Smooth muscle cell (in vitro differentiated cells): ENCODE measurements around the gene ANKRD7. TPM values are rescaled to one million over a fixed set of nuclear protein-coding genes. Genes with fewer than 3 reads are reported as not detected.

ENCODE experiments used
- DNase-seq: peaks from one replicate; lab custom pipeline; 2025; ENCODE audit not compliant: unreplicated experiment; lab: John Stamatoyannopoulos, UW
- H2AFZ ChIP-seq: fragments of 200-600 bp; sonication (generic); 2 replicates; pipeline ENCODE4 v1.6.0; 2016; ENCODE audit warnings: antibody characterized with exemption, low read depth, mild to moderate bottlenecking
- H3F3A ChIP-seq: fragments of 200-600 bp; sonication (generic); 2 replicates; pipeline ENCODE4 v1.6.0; 2017; ENCODE audit warnings: antibody characterized with exemption, low read depth
- H3K27ac ChIP-seq: fragments of 200-600 bp; sonication (generic); 2 replicates; pipeline ENCODE4 v1.5.1; 2016; ENCODE audit warnings: low read depth, mild to moderate bottlenecking
- H3K27me3 ChIP-seq: fragments of 200-600 bp; sonication (generic); 2 replicates; pipeline ENCODE4 v1.6.1; 2016; ENCODE audit warnings: low read depth, mild to moderate bottlenecking
- H3K36me3 ChIP-seq: fragments of 200-600 bp; sonication (generic); 2 replicates; pipeline ENCODE4 v1.5.1; 2016; ENCODE audit warnings: low read depth
- H3K4me1 ChIP-seq: fragments of 200-600 bp; sonication (generic); 2 replicates; pipeline ENCODE4 v1.5.1; 2016; ENCODE audit warnings: low read depth
- H3K4me2 ChIP-seq: fragments of 200-600 bp; sonication (generic); 2 replicates; pipeline ENCODE4 v1.6.0; 2016; ENCODE audit warnings: mild to moderate bottlenecking
- H3K4me3 ChIP-seq: fragments of 200-600 bp; sonication (generic); 2 replicates; pipeline ENCODE4 v1.5.1; 2016; ENCODE audit warnings: mild to moderate bottlenecking
- H3K79me2 ChIP-seq: fragments of 200-600 bp; sonication (generic); 2 replicates; pipeline ENCODE4 v1.6.0; 2016; ENCODE audit warnings: low read depth, mild to moderate bottlenecking
- H3K9ac ChIP-seq: fragments of 200-600 bp; sonication (generic); 2 replicates; pipeline ENCODE4 v1.6.0; 2016; ENCODE audit warnings: low read depth
- H3K9me3 ChIP-seq: fragments of 200-600 bp; sonication (generic); replicated peaks from 2 replicates; pipeline ENCODE4 v1.5.1; 2016; ENCODE audit warnings: low read depth
- H4K20me1 ChIP-seq: fragments of 200-600 bp; sonication (generic); 2 replicates; pipeline ENCODE4 v1.6.0; 2016; ENCODE audit warnings: low read depth
- WGBS: methylation state at CpG from one replicate; pipeline ENCODE4 v1.1.7; 2016; ENCODE audit warnings: low lambda C conversion rate; 5-methylcytosine and 5-hydroxymethylcytosine counted together
- polyA plus RNA-seq: library from polyadenylated mRNA; unstranded; fragments of >200 nt; fragmentation: Nextera tagmentation; extraction: Ambion mirVana; gene quantifications from 2 replicates; pipeline ENCODE4 v1.2.1, GENCODE V29; 2016
- total RNA-seq: library from RNA; depleted of rRNA; stranded (reverse); fragments of >200 nt; gene quantifications from 2 replicates; pipeline ENCODE4 v1.2.3, GENCODE V29; 2014
- TF ChIP-seq, protein P1 (sequence below): fragments of 200-600 bp; sonication (generic); IDR thresholded peaks from 2 replicates; pipeline ENCODE4 v1.5.1; 2017; ENCODE audit warnings: borderline replicate concordance, mild to moderate bottlenecking, antibody characterized with exemption; ENCODE audit not compliant: insufficient read depth, poor library complexity, severe bottlenecking

Gene ANKRD7
- total and polyA plus RNA-seq, 2 experiments from 2014 or later: 0.34 TPM; not detected in 1

- no peaks in the 10 kb centered on the region for H3F3A ChIP-seq
- no peak overlapping the region for H2AFZ ChIP-seq
- no peak overlapping the region for H3K9ac ChIP-seq
- H3K9me3 ChIP-seq: no peaks in the 10 kb centered on the region
- TF ChIP-seq, protein P1, sequence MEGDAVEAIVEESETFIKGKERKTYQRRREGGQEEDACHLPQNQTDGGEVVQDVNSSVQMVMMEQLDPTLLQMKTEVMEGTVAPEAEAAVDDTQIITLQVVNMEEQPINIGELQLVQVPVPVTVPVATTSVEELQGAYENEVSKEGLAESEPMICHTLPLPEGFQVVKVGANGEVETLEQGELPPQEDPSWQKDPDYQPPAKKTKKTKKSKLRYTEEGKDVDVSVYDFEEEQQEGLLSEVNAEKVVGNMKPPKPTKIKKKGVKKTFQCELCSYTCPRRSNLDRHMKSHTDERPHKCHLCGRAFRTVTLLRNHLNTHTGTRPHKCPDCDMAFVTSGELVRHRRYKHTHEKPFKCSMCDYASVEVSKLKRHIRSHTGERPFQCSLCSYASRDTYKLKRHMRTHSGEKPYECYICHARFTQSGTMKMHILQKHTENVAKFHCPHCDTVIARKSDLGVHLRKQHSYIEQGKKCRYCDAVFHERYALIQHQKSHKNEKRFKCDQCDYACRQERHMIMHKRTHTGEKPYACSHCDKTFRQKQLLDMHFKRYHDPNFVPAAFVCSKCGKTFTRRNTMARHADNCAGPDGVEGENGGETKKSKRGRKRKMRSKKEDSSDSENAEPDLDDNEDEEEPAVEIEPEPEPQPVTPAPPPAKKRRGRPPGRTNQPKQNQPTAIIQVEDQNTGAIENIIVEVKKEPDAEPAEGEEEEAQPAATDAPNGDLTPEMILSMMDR: no peak
- H3K27ac ChIP-seq: no peak overlapping the region
- no peaks in the 10 kb centered on the region for H3K36me3 ChIP-seq
- no peak overlapping the region for H3K4me2 ChIP-seq
- 99% methylated on average over 3 of the region's 3 CpGs for WGBS
- H3K4me3 ChIP-seq: no peak overlapping the region
- no peaks in the 10 kb centered on the region for H4K20me1 ChIP-seq
- H3K4me1 ChIP-seq: no peaks in the 10 kb centered on the region
- no peak for DNase-seq
- H3K27me3 ChIP-seq: no peaks in the 10 kb centered on the region
- H3K79me2 ChIP-seq: no peaks in the 10 kb centered on the region
Observed at GRCh38 chr7:118214833-118215182, 9.7 kb upstream of the ANKRD7 start.

- 79% methylated on average over 1 of the region's 1 CpG for WGBS
Observed at GRCh38 chr7:118217210-118217619, 7.3 kb upstream of the ANKRD7 start.

DNA sequence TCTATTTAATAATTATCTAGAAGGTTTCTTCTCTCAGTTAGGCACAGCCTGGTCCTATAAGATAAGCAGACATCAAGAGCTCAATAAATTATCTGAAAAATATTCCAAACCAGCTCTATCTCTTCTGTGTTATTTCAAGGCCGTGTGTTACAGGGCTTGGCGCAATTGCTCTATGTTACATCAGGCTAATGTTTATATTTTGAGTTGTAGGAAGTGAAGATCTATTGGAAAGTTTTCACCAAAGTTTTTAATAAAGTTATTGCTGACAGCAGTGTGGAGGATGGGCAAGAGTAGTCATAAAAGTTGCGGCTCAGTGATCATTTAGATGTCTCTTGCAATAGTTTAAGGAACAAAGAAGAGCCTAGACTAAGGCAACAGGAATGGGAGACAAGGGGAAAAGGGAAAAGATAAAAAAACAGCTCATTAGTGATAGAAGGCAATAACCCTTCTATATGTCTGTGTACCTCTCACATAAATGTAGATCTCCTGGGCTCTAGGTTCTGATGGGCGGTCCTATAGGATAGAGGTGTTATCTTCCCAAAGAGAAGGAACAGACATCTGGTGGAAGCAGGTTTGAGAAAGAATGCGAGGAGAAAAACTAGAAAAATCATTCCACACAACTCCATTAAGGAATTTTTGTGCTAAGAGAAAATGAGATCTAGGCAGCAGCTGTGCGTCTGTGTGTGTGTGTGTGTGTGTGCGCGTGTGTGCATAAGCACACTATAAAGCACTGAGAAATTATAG lies 5.9 kb upstream of the ANKRD7 start:
- H2AFZ ChIP-seq: peak overlapping the region; percentile 71

More at GRCh38 chr7:118217210-118217619, 7.3 kb upstream of the ANKRD7 start:
- Histone ChIP-seq H3K27ac (no peak overlapping the region), H3K4me2 (no peak overlapping the region), H3K4me3 (no peak overlapping the region), H3K36me3 (no peaks in the 10 kb centered on the region), H3K9me3 (no peaks in the 10 kb centered on the region), H3K79me2 (no peaks in the 10 kb centered on the region), H4K20me1 (no peaks in the 10 kb centered on the region), H3K27me3 (no peaks in the 10 kb centered on the region), H3F3A (no peaks in the 10 kb centered on the region), H3K4me1 (no peaks in the 10 kb centered on the region), H3K9ac (no peak overlapping the region), H2AFZ (no peak overlapping the region)
- TF ChIP-seq, protein P1: no peak
- no peak for DNase-seq

More for the DNA sequence above, 5.9 kb upstream of the ANKRD7 start:
- H3K9me3 ChIP-seq: no peaks in the 10 kb centered on the region
- H3K4me3 ChIP-seq: no peak overlapping the region
- 74% methylated on average over 8 of the region's 8 CpGs for WGBS
- no peak overlapping the region for H3K9ac ChIP-seq
- no peaks in the 10 kb centered on the region for H3K79me2 ChIP-seq
- H3K27ac ChIP-seq: no peak overlapping the region
- H3F3A ChIP-seq: no peaks in the 10 kb centered on the region
- H3K4me2 ChIP-seq: no peak overlapping the region
- H3K27me3 ChIP-seq: no peaks in the 10 kb centered on the region
- H3K36me3 ChIP-seq: no peaks in the 10 kb centered on the region
- no peak for DNase-seq
- H4K20me1 ChIP-seq: no peaks in the 10 kb centered on the region
- H3K4me1 ChIP-seq: no peaks in the 10 kb centered on the region
- TF ChIP-seq, protein P1: no peak
